Colonic mucosa (tissue), 4 donors: ENCODE results near the gene RNF208. TPM values are rescaled to one million over a fixed set of nuclear protein-coding genes. Genes with fewer than 3 reads are reported as not detected.
A peak's percentile ranks its signal among the peaks of the same experiment; 100 is the strongest.

Experiments
- DNase-seq: peaks from one replicate; pipeline ENCODE4 v3.0.0-alpha.2; 2020
- H3K27ac ChIP-seq: fragments of 200-600 bp; one replicate; pipeline ENCODE4 v1.8.0; 2021
- H3K27me3 ChIP-seq: fragments of 200-600 bp; one replicate; pipeline ENCODE4 v1.8.0; 2021
- H3K36me3 ChIP-seq: fragments of 200-600 bp; one replicate; pipeline ENCODE4 v1.8.0; 2021
- H3K4me1 ChIP-seq: fragments of 200-600 bp; one replicate; pipeline ENCODE4 v1.8.0; 2021; ENCODE audit warnings: mild to moderate bottlenecking
- H3K4me3 ChIP-seq: fragments of 200-600 bp; one replicate; pipeline ENCODE4 v1.8.0; 2021
- H3K9ac ChIP-seq, 2 donors: one replicate each; pipeline ENCODE4 v1.7.0; 2013; ENCODE audit warnings: control low read depth in 2 of 2, low read depth in 2 of 2, low read length in 2 of 2
- H3K9me3 ChIP-seq: fragments of 200-600 bp; one replicate; pipeline ENCODE4 v1.8.0; 2021
- intact Hi-C: fragments of 100-400 bp; cut with DNase I; formaldehyde crosslinking; loops from one replicate; pipeline ENCODE4 v1.14.1; 2022
- total RNA-seq, 2 donors: library from RNA; stranded (reverse); fragmentation: NEBNext Ultra II Directional in 1 of 2; extraction: Animal tissue kit (Norgen Biotek cat#: 25700) in 1 of 2; gene quantifications; one replicate each; pipeline ENCODE4 v1.2.1, GENCODE V29; 2021
- TF ChIP-seq, protein P1 (sequence below): fragments of 200-600 bp; IDR thresholded peaks from one replicate; pipeline ENCODE4 v1.8.0; 2022; ENCODE audit warnings: antibody characterized with exemption, mild to moderate bottlenecking
- donor health status: healthy.
- donor health status: DM: no; HTN: no; CAD: no.
- donor health status: DM: no; HTN: no; CAD: no.

The RNF208 gene
- total RNA-seq, 2 donors from 2014 or later: 6.5 to 9.3 TPM

DNA sequence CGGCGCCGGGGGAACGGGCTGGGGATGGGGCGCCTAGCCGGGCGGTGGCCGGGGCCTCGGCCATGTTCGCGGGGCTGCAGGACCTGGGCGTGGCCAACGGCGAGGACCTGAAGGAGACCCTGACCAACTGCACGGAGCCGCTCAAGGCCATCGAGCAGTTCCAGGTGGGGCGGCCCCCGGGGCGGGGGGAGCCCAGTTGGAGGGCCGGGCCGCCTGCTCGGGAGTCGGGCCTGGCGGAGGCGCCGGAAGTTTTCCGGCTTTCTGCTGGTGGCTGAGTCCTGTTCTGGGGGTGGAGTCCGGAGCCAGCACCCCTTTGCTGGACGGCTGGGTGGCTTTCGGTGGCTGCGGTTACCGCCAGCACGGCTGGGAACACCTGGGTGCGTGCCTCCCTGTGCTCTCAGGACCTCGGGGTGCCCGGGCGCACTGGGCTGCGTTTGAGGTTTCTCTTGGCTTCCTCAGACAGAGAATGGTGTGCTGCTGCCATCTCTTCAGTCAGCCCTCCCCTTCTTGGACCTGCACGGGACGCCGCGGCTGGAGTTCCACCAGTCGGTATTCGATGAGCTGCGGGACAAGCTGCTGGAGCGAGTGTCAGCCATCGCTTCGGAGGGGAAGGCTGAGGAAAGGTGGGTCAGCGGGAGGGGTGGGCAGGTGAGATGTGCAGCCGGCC, 33.5 kb upstream of the RNF208 start:
- no peaks in the 10 kb centered on the region for H3K27me3 ChIP-seq
- H3K27ac ChIP-seq: peak overlapping the region; percentile 69
- peaks cover 11% of the 10 kb centered on the region for H3K4me1 ChIP-seq
- DNase-seq: peak; percentile 65
- no peaks in the 10 kb centered on the region for H3K36me3 ChIP-seq
- no peaks in the 10 kb centered on the region for H3K9me3 ChIP-seq
- peak overlapping the region; percentile 92 for H3K4me3 ChIP-seq
- H3K9ac ChIP-seq: peak overlapping the region; percentile 78 to 89
- intact Hi-C loops: no loop called here
- TF ChIP-seq, protein P1, sequence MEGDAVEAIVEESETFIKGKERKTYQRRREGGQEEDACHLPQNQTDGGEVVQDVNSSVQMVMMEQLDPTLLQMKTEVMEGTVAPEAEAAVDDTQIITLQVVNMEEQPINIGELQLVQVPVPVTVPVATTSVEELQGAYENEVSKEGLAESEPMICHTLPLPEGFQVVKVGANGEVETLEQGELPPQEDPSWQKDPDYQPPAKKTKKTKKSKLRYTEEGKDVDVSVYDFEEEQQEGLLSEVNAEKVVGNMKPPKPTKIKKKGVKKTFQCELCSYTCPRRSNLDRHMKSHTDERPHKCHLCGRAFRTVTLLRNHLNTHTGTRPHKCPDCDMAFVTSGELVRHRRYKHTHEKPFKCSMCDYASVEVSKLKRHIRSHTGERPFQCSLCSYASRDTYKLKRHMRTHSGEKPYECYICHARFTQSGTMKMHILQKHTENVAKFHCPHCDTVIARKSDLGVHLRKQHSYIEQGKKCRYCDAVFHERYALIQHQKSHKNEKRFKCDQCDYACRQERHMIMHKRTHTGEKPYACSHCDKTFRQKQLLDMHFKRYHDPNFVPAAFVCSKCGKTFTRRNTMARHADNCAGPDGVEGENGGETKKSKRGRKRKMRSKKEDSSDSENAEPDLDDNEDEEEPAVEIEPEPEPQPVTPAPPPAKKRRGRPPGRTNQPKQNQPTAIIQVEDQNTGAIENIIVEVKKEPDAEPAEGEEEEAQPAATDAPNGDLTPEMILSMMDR: no peak

- peaks cover 11% of the 10 kb centered on the region for H3K4me1 ChIP-seq
Observed at GRCh38 chr9:137254624-137255447, 32.8 kb upstream of the RNF208 start, which contains the start of gene NELFB. TSS of gene NELFB (plus strand) at chr9:137255327.

GRCh38 chr9:137253717-137254623, 31.9 kb upstream of the RNF208 start:
- H3K9ac ChIP-seq: peak overlapping the region; percentile 70 to 88
- TF ChIP-seq, protein P1: no peak
- no peaks in the 10 kb centered on the region for H3K36me3 ChIP-seq
- H3K9me3 ChIP-seq: no peaks in the 10 kb centered on the region
- intact Hi-C loops: no loop called here
- H3K27ac ChIP-seq: peak overlapping the region; percentile 72
- H3K27me3 ChIP-seq: no peaks in the 10 kb centered on the region
- peaks cover 11% of the 10 kb centered on the region for H3K4me1 ChIP-seq
- peak overlapping the region; percentile 92 for H3K4me3 ChIP-seq
- DNase-seq: peak; percentile 66

More at GRCh38 chr9:137254624-137255447, 32.8 kb upstream of the RNF208 start, which contains the start of gene NELFB:
- Histone ChIP-seq H3K27me3 (no peaks in the 10 kb centered on the region), H3K9me3 (no peaks in the 10 kb centered on the region), H3K4me3 (peak within 1 kb of the TSS; percentile 92), H3K9ac (peak within 1 kb of the TSS; percentile 78 to 89), H3K27ac (peak within 1 kb of the TSS; percentile 72), H3K36me3 (no peaks in the 10 kb centered on the region)
- intact Hi-C loops: no loop called here
- TF ChIP-seq, protein P1: no peak
- DNase-seq: peak; percentile 95

DNA sequence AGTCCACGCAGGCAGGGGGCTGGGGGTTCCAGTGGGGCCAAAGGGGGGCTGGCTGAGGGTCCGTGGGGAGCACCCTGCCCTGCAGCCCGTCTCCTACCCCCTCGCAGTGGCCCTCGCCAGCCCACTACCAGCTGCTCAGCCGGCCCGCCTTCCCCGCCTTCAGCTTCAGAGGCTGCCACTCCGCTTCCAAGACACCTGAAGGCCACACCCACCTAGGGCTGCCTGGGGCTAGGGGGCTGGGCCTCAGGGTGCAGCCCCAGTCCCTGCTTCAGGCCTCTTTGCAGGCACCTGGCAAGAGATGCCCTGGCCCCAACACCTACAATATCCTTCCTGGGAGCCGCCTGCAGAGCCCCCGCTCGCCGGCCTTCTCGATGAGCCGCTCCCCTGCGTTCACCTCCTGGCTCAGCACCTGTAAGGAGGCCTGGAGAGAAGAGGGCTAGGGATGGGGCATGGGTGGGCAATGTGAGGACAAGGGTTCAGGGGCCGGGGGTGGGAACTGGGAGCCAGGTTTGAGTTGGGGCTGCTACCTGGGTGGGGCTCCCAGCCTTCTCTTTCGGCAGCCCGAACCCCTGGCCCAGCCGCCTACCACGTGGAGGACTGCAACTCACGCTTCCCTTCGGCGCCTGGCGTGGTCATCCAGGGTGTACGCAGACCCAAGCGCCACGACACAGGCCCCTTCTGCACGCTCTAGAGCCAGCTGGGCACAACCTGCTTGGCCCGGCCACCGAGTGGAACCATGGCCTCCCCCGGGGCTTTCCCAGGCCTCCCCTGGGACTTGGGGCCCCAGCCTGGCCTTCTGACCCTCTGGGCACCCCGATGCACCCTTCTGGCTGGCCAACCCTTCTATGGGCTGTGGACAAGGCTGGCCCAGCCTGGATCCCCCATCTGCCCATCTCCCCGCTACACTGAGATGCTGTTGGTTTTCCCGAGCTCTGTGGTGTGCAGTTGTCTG, 30.8 kb upstream of the RNF208 start:
- H3K36me3 ChIP-seq: no peaks in the 10 kb centered on the region
- H3K27me3 ChIP-seq: no peaks in the 10 kb centered on the region
- intact Hi-C loops: no loop called here
- no peak overlapping the region for H3K4me3 ChIP-seq
- no peak overlapping the region for H3K27ac ChIP-seq
- peaks cover 11% of the 10 kb centered on the region for H3K4me1 ChIP-seq
- TF ChIP-seq, protein P1: no peak
- no peak overlapping the region for H3K9ac ChIP-seq
- no peak for DNase-seq
- H3K9me3 ChIP-seq: no peaks in the 10 kb centered on the region
